Central memory CD8-positive, alpha-beta T cell (primary cell): ENCODE results near the gene SNX9.

Source experiments
- ATAC-seq: fragments of 150-1000 bp; cut with Tn5 transposase; replicated peaks from 2 replicates; pipeline ENCODE4 v1.10.0; 2022; ENCODE audit warnings: mild to moderate bottlenecking, moderate FRiP score, moderate number of reproducible peaks; ENCODE audit not compliant: poor library complexity, severe bottlenecking; ENCODE audit errors: extremely low read depth
- DNase-seq, 2 donors: peaks; one replicate each; pipeline ENCODE4 v3.0.0; 2021; ENCODE audit warnings: low spot score in 2 of 2
- H3K27ac Mint-ChIP-seq: one replicate; pipeline ENCODE4 v1.8.0; 2022; ENCODE audit warnings: low read depth, mild to moderate bottlenecking, moderate library complexity, mixed read lengths
- H3K27me3 Mint-ChIP-seq: one replicate; pipeline ENCODE4 v1.8.0; 2022; ENCODE audit warnings: mixed read lengths
- H3K36me3 Mint-ChIP-seq: one replicate; pipeline ENCODE4 v1.8.0; 2022; ENCODE audit warnings: mild to moderate bottlenecking, moderate library complexity, mixed read lengths; ENCODE audit not compliant: insufficient read depth
- H3K4me1 Mint-ChIP-seq: one replicate; pipeline ENCODE4 v1.8.0; 2022; ENCODE audit warnings: mixed read lengths
- H3K4me3 Mint-ChIP-seq: one replicate; pipeline ENCODE4 v1.8.0; 2022; ENCODE audit warnings: mild to moderate bottlenecking, moderate library complexity, mixed read lengths
- H3K9me3 Mint-ChIP-seq: one replicate; pipeline ENCODE4 v1.8.0; 2022; ENCODE audit warnings: mixed read lengths

Gene SNX9

DNA sequence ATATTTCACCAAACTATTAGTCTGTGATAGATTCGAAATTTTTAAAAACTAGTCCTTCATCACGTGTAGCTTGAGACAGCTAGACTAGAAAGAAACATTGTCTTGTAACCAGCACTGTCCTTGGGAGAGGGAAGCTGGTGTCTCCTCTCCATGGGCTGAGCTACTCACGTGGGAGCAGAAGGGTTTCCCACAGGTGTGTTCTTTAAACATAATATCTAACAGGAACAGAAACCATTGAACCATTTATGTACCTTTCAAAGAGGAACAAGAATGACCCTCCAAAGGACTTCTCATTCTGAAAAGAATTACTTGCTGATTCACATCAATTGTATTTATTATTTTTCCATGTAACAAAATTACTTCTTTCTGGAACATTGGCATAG is 86.2 kb downstream of the SNX9 start:
- no peak overlapping the region for H3K4me3 Mint-ChIP-seq
- ATAC-seq (peak; percentile 28), DNase-seq (no peak)
- H3K9me3 Mint-ChIP-seq = no peaks in the 10 kb centered on the region
- peaks cover 8% of the 10 kb centered on the region for H3K36me3 Mint-ChIP-seq
- no peak overlapping the region for H3K27ac Mint-ChIP-seq
- H3K4me1 Mint-ChIP-seq = peaks cover 11% of the 10 kb centered on the region
- no peaks in the 10 kb centered on the region for H3K27me3 Mint-ChIP-seq

DNA sequence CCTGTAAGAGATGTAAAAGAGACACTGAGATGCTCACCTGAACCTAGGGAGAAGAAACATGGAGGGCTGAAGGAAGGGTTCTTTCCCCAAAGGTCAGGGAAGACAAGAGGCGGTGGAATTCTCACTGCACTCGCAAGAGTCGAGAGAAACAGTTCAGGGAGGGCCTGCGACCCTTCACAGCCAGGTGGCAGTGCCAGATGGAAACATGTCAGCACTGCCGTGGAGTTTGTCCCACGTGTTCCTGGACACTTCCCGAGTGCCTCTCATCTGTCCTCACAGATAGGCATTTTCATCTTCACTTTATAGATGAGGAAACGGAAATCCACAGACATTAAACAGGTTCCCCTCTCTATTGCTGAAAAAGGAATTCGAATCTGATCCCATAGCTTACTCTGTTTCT is 88.2 kb downstream of the SNX9 start:
- no peaks in the 10 kb centered on the region for H3K9me3 Mint-ChIP-seq
- no peak for DNase-seq
- ATAC-seq = no peak
- no peak overlapping the region for H3K4me3 Mint-ChIP-seq
- peaks cover 11% of the 10 kb centered on the region for H3K4me1 Mint-ChIP-seq
- peaks cover 9% of the 10 kb centered on the region for H3K36me3 Mint-ChIP-seq
- H3K27me3 Mint-ChIP-seq = no peaks in the 10 kb centered on the region
- H3K27ac Mint-ChIP-seq = no peak overlapping the region

DNA sequence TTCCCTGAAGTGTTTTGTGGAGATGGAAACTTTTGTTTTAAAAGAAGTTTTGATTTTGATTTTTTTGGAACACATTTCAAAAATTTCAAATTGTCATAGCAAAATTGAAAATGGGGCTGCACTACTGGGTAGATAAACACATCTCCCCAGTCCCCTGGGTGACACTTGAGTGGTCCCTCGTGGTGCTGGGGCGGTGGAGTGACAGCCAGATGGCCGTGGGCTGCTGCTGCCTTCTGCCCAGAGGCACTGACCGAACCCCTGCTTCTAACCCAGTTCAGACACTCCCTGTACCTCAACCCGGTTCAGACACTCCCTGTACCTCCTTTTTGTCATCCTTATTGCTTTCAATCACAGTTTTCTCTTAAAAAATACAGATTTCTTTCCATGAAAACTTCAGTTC is 88.7 kb downstream of the SNX9 start:
- H3K9me3 Mint-ChIP-seq = no peaks in the 10 kb centered on the region
- H3K4me1 Mint-ChIP-seq = peaks cover 11% of the 10 kb centered on the region
- DNase-seq (no peak), ATAC-seq (no peak)
- H3K27me3 Mint-ChIP-seq = no peaks in the 10 kb centered on the region
- peaks cover 10% of the 10 kb centered on the region for H3K36me3 Mint-ChIP-seq
- no peak overlapping the region for H3K4me3 Mint-ChIP-seq
- H3K27ac Mint-ChIP-seq = no peak overlapping the region

DNA sequence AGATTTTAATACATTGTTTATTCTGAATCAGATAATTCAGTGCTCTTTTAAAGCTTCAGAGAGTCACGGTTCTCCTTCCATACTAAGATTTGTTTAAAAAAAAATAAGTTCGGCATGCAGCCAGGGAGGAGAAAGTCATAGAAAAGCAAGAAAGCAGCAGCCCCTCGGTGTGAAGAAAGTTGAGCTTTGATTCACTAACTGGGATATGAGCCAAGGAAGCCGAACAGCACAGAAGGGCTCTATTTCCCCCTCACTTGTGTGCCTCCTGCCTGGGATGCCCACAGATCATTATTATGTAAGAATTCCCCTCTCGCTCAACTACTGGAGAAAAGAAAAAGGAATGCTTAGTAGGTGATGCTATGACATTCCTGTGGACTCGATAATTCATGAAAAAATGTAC is 89.3 kb downstream of the SNX9 start:
- peaks cover 11% of the 10 kb centered on the region for H3K4me1 Mint-ChIP-seq
- H3K27me3 Mint-ChIP-seq = no peaks in the 10 kb centered on the region
- no peak overlapping the region for H3K27ac Mint-ChIP-seq
- peaks cover 10% of the 10 kb centered on the region for H3K36me3 Mint-ChIP-seq
- H3K9me3 Mint-ChIP-seq = no peaks in the 10 kb centered on the region
- no peak overlapping the region for H3K4me3 Mint-ChIP-seq
- ATAC-seq (no peak), DNase-seq (no peak)

DNA sequence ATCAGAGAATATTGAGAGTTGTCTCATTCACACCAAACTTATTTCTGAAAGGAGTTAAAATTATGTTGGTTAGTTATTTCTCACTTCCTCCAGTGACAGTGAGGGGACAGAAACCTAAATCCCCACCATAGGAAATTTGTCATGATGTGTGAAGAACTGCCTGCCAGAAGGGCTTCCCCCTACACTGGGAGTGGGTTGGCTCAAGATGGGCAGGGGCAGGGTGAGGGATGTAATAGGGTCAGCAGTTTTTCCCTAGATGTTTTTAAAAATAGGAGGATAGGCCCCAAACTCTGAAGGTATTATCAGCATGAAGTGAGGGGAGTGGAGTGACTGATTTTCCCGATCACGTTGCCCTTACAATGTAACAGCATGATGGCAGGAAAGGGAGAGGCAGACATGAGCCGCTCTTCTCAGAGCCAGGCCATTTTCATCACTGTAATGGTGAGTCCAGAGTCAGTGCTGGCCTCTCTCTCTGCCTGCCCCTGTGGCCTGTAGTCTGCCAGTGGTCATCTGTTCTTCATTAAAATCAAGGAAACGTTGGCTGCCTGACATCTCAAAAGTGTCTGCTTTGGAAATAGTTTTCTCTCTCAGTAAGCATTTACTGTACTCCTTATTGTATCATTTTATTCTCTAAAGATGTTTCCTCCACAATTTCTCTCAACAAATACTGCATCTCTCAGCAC is 98.8 kb downstream of the SNX9 start:
- Mint-ChIP-seq H3K27me3 (peaks cover 8% of the 10 kb centered on the region), H3K27ac (peak overlapping the region; percentile 42)

DNA sequence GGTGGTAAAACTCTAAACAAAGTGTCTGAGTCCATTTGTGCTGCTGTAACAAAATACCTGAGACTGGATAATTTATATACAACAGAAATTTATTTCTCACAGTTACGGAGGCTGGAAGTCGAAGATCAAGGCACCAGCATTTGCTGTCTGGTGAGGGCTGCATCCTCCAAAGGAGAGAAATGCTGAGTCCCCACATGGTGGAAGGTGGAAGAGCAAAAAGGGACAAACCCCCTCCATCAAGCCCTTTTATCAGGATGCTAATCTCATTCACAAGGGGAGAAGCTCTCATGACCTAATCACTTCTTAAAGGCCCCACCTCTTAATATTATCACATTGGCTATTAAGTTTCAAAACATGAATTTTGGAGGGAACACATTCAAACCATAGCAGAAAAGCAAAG is 102.7 kb downstream of the SNX9 start:
- DNase-seq (no peak), ATAC-seq (no peak)
- Mint-ChIP-seq H3K4me3 (no peak overlapping the region), H3K27ac (no peak overlapping the region), H3K36me3 (peaks cover 22% of the 10 kb centered on the region), H3K9me3 (no peaks in the 10 kb centered on the region), H3K27me3 (no peaks in the 10 kb centered on the region), H3K4me1 (no peaks in the 10 kb centered on the region)

More for the DNA sequence above, 98.8 kb downstream of the SNX9 start:
- H3K4me1 Mint-ChIP-seq = no peaks in the 10 kb centered on the region
- peaks cover 11% of the 10 kb centered on the region for H3K36me3 Mint-ChIP-seq
- H3K9me3 Mint-ChIP-seq = peaks cover 11% of the 10 kb centered on the region
- no peak overlapping the region for H3K4me3 Mint-ChIP-seq
- DNase-seq (no peak), ATAC-seq (no peak)

DNA sequence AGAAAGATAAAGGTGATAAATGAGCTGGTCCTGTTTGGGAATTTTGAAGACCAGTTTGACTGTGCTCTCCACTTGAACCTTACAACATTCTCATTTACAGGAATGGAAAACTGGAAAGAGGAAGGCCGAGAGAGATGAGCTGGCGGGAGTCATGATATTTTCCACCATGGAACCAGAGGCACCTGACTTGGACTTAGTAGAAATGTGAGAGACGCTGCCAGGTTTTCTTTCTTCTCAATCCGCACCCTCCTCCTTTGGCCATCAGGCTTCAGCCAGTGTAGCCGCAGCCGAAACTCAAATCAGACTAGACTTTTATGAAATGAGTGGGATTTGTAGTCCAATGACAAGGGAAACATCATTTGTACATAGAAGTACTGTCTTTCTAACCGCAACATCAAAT is 104.0 kb downstream of the SNX9 start:
- H3K27me3 Mint-ChIP-seq = no peaks in the 10 kb centered on the region
- H3K4me3 Mint-ChIP-seq = no peak overlapping the region
- ATAC-seq = no peak
- H3K9me3 Mint-ChIP-seq = no peaks in the 10 kb centered on the region
- H3K36me3 Mint-ChIP-seq = peaks cover 22% of the 10 kb centered on the region
- DNase-seq = no peak
- no peaks in the 10 kb centered on the region for H3K4me1 Mint-ChIP-seq
- no peak overlapping the region for H3K27ac Mint-ChIP-seq

DNA sequence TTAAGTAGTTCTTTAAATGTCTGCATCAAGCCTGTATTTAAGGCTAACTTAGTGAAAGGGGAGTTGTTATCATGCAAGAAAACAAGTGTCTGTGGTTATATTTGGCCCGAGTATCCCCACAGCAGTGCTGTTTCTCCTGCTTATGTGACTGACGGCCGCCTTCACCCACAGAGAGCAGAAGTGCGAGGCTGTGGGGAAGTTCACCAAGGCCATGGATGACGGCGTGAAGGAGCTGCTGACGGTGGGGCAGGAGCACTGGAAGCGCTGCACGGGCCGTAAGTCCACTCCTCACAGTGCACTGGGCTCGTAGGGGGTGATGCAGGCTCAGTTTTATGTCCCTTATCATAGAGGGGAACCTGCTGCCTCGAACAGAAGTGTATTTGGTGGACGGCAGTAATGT is 105.4 kb downstream of the SNX9 start:
- peaks cover 27% of the 10 kb centered on the region for H3K36me3 Mint-ChIP-seq
- DNase-seq (no peak), ATAC-seq (no peak)
- no peak overlapping the region for H3K27ac Mint-ChIP-seq
- H3K4me3 Mint-ChIP-seq = no peak overlapping the region
- no peaks in the 10 kb centered on the region for H3K27me3 Mint-ChIP-seq
- no peaks in the 10 kb centered on the region for H3K4me1 Mint-ChIP-seq
- no peaks in the 10 kb centered on the region for H3K9me3 Mint-ChIP-seq

DNA sequence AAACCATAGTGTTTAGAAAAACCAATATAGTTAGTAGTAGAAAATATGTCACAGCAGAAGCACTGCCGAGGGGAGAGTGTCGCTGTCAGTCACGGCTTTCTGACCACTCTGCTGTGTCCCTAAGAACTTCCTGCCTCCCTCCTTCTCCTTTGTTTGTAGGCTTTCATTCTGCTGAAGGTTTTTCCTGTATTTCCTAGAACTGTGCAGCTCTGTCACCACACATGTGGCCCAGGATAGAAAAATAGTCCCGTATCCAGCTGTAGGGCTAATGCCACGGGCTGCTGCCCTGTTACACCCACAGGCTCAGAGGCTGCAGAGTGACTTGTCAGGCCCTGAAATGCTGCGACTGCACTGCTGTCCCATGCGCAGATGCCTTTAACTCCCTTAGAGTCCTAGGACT is 106.0 kb downstream of the SNX9 start:
- H3K36me3 Mint-ChIP-seq = peaks cover 27% of the 10 kb centered on the region
- no peak for DNase-seq
- no peak for ATAC-seq
- H3K27ac Mint-ChIP-seq = no peak overlapping the region
- H3K4me1 Mint-ChIP-seq = no peaks in the 10 kb centered on the region
- H3K9me3 Mint-ChIP-seq = no peaks in the 10 kb centered on the region
- H3K27me3 Mint-ChIP-seq = no peaks in the 10 kb centered on the region
- no peak overlapping the region for H3K4me3 Mint-ChIP-seq

DNA sequence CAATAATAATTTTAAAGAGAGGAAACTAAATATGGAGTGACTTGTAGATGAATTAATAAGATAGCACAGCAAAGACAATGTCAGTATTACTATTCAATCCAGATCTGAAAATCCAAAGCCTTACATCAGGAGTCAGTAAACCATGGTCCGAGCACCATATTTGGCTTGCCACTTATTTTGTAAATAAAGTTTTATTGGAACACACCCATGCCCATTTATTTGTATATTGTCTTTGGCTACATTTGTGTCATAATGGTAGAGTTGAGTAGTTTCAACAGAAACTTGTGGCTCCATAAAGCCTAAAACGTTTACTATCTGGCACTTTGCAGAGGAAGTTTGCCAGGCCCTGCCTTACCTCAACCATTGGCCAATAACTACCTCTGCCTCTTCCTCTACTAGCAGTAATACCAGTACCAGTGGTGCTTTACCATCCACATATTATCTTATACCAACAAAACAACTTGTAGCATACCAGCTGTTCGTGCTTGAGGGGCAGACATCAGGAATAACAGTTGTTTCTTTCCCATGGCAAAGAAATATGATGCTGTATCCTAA is 106.8 kb downstream of the SNX9 start:
- Mint-ChIP-seq H3K36me3 (peaks cover 25% of the 10 kb centered on the region), H3K27me3 (no peaks in the 10 kb centered on the region), H3K4me3 (no peak overlapping the region), H3K27ac (no peak overlapping the region), H3K4me1 (no peaks in the 10 kb centered on the region), H3K9me3 (no peaks in the 10 kb centered on the region)
- ATAC-seq (no peak), DNase-seq (no peak)

DNA sequence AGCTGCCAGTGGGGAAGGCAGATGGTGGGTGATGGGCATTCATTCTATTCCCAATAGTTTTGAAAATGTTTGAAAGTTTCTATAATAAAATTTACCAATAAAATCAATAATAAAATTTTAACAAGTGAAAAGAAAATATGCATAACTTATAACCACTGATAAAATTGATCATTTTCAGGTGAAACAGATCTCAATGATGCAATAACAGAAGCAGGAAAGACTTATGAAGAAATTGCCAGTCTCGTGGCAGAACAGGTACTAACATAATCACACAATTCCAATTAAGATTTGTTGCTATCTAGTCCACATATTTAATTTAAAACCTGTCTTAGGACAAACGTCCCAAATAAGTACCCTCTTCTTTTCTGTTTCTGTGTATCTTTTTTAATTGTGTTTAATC is 112.7 kb downstream of the SNX9 start:
- Mint-ChIP-seq H3K36me3 (peaks cover 15% of the 10 kb centered on the region), H3K9me3 (no peaks in the 10 kb centered on the region), H3K27me3 (no peaks in the 10 kb centered on the region), H3K4me3 (no peak overlapping the region), H3K4me1 (no peaks in the 10 kb centered on the region), H3K27ac (peak overlapping the region; percentile 74)
- DNase-seq = no peak
- ATAC-seq = no peak

DNA sequence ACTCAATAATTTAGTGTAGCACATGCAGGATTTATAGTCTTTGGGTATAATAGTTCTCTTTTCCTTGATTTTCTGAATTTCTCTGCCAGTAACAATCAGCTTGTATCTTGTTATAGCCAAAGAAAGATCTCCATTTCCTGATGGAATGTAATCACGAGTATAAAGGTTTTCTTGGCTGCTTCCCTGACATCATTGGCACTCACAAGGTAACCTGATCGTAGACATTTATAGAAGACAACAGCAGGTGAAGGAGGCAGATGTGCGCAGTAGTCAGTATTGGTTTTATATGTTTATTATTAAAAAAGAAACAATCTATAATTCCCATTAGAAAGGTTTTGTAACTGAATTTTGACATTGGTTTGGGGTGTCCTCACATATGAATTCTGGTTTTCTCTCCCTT is 114.3 kb downstream of the SNX9 start:
- no peak for ATAC-seq
- H3K27me3 Mint-ChIP-seq = no peaks in the 10 kb centered on the region
- H3K4me3 Mint-ChIP-seq = no peak overlapping the region
- no peak overlapping the region for H3K27ac Mint-ChIP-seq
- DNase-seq = no peak
- H3K9me3 Mint-ChIP-seq = no peaks in the 10 kb centered on the region
- H3K36me3 Mint-ChIP-seq = peaks cover 11% of the 10 kb centered on the region
- H3K4me1 Mint-ChIP-seq = no peaks in the 10 kb centered on the region

DNA sequence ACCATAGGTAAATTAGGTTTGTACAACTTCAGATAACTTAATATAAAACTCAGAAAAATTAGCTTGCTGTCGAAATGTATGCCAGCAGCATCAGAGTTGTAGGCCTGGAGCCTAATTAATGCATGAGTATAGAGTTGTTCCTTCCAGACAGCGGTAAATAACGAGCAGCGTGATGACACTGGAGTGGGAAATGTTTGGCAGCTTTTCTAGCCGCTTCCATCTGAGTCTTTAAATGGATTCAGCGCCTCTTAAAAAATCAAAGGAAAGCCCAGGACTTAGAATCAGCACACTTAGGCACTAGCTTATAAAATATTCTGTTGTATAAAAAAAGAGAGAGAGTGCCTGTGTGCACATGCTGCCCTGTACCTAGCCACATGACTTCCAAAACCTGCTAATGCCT is 114.9 kb downstream of the SNX9 start:
- Mint-ChIP-seq H3K27ac (no peak overlapping the region), H3K4me1 (no peaks in the 10 kb centered on the region), H3K27me3 (no peaks in the 10 kb centered on the region), H3K4me3 (no peak overlapping the region), H3K36me3 (peaks cover 8% of the 10 kb centered on the region), H3K9me3 (no peaks in the 10 kb centered on the region)
- ATAC-seq = no peak
- DNase-seq = no peak
